ENCODE data around the gene ANO7. TPM values are rescaled to one million over a fixed set of nuclear protein-coding genes. Genes with fewer than 3 reads are reported as not detected.

ANO7 gene
- total RNA-seq (2.7 and 2.8 TPM in 2 replicates), polyA plus RNA-seq (2.7 and 3.4 TPM in 2 replicates)

GRCh38 chr2:241188361-241189092 is at the start of gene ANO7:
ANO7 (plus strand) TSS chr2:241188677; CDS start chr2:241190064, 1,387 bp downstream.
- no peak for TF ChIP-seq CTCF (IDR thresholded peaks at IDR 0.05; ENCODE audit: low read depth, low read length)
- no peaks in the 10 kb centered on the region for H3K36me3 ChIP-seq
- H3K27me3 ChIP-seq = no peaks in the 10 kb centered on the region

GRCh38 chr2:241139531-241140444 is 48.7 kb upstream of the ANO7 start:
- DNase-seq (ENCODE audit: low read depth in 1 of 2, low spot score in 1 of 2) = no peak
- Histone ChIP-seq H3K4me1 (ENCODE audit: low read depth) (no peaks in the 10 kb centered on the region), H3K27ac (no peak overlapping the region), H3K36me3 (no peaks in the 10 kb centered on the region), H3K4me3 (no peak overlapping the region), H3K27me3 (no peaks in the 10 kb centered on the region), H3K9me3 (ENCODE audit: low read depth) (no peaks in the 10 kb centered on the region)
- no peak for TF ChIP-seq CTCF (IDR thresholded peaks at IDR 0.05; ENCODE audit: low read depth, low read length)

More at GRCh38 chr2:241188361-241189092, at the start of gene ANO7:
- no peak within 1 kb of the TSS for H3K27ac ChIP-seq
- no peak for DNase-seq (ENCODE audit: low read depth in 1 of 2, low spot score in 1 of 2)
- no peak within 1 kb of the TSS for H3K4me3 ChIP-seq
- H3K9me3 ChIP-seq (ENCODE audit: low read depth) = no peaks in the 10 kb centered on the region
- H3K4me1 ChIP-seq (ENCODE audit: low read depth) = no peaks in the 10 kb centered on the region

DNA sequence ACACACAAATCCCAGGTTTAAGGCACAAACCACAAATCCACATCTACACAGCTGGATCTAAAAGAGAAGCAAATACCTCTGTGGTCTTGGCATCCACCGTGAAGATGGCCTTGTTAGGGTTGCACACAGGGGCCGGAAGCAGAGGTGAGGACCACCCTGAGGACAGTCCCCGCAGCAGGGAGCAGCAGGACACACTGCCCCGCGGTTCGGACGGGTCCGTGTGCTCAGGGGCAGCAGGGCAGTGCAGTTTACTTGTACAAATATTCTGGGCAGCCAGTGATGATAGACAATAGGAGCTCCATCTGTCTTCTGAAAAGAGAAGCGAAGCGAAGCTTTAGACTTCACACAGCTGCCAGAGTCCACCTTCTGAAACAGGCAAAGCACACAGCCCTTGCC is 48.0 kb upstream of the ANO7 start:
- no peak for TF ChIP-seq CTCF (IDR thresholded peaks at IDR 0.05; ENCODE audit: low read depth, low read length)
- no peak overlapping the region for H3K4me3 ChIP-seq
- no peaks in the 10 kb centered on the region for H3K36me3 ChIP-seq
- no peak overlapping the region for H3K27ac ChIP-seq
- no peak for DNase-seq (ENCODE audit: low read depth in 1 of 2, low spot score in 1 of 2)
- H3K9me3 ChIP-seq (ENCODE audit: low read depth) = no peaks in the 10 kb centered on the region
- no peaks in the 10 kb centered on the region for H3K27me3 ChIP-seq
- H3K4me1 ChIP-seq (ENCODE audit: low read depth) = no peaks in the 10 kb centered on the region

GRCh38 chr2:241141214-241141770 is 47.2 kb upstream of the ANO7 start:
- DNase-seq (ENCODE audit: low read depth in 1 of 2, low spot score in 1 of 2) = no peak
- H3K27me3 ChIP-seq = no peaks in the 10 kb centered on the region
- no peaks in the 10 kb centered on the region for H3K9me3 ChIP-seq (ENCODE audit: low read depth)
- H3K4me1 ChIP-seq (ENCODE audit: low read depth) = no peaks in the 10 kb centered on the region
- no peak for TF ChIP-seq CTCF (IDR thresholded peaks at IDR 0.05; ENCODE audit: low read depth, low read length)
- no peak overlapping the region for H3K4me3 ChIP-seq
- no peaks in the 10 kb centered on the region for H3K36me3 ChIP-seq
- H3K27ac ChIP-seq = no peak overlapping the region

DNA sequence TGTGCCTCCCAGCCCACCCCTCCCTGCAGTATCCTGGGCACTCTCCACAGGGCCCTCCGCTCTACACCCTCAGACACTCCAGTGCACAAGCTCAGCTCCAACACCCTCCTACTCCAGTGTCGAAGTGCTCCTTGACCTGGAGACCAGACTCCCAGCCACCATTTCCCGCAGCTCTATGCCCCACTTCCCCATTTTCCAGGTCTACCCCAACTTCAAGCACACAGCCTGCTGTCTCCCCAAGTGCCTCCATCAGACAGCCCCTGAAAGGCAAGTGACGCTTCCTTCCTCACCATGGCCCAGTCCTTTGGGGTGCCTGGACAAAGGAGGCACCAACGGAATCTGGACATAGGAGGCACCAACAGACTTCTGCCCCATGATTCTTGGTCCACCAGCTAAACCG is 46.4 kb upstream of the ANO7 start:
- H3K9me3 ChIP-seq (ENCODE audit: low read depth) = no peaks in the 10 kb centered on the region
- no peaks in the 10 kb centered on the region for H3K27me3 ChIP-seq
- DNase-seq (ENCODE audit: low read depth in 1 of 2, low spot score in 1 of 2) = no peak
- no peaks in the 10 kb centered on the region for H3K4me1 ChIP-seq (ENCODE audit: low read depth)
- H3K36me3 ChIP-seq = no peaks in the 10 kb centered on the region
- TF ChIP-seq CTCF (IDR thresholded peaks at IDR 0.05; ENCODE audit: low read depth, low read length) = no peak
- H3K27ac ChIP-seq = no peak overlapping the region
- H3K4me3 ChIP-seq = no peak overlapping the region

Measured in cardiac muscle cell (in vitro differentiated cells and primary cell).